IPS DF 6.9 (cell line): Measurements from ENCODE around the gene EFCAB6.

Source experiments
- DNase-seq: peaks from one replicate; pipeline ENCODE4 v3.0.0-alpha.2; 2013; ENCODE audit warnings: low read depth, low spot score
- H3K27ac ChIP-seq: one replicate; pipeline ENCODE4 v1.5.1; 2013; ENCODE audit warnings: low read length, control low read depth
- H3K27me3 ChIP-seq: 2 replicates; pipeline ENCODE4 v1.6.1; 2013; ENCODE audit warnings: mild to moderate bottlenecking, low read length; ENCODE audit not compliant: control insufficient read depth, insufficient read depth
- H3K36me3 ChIP-seq: 2 replicates; pipeline ENCODE4 v1.6.1; 2013; ENCODE audit warnings: low read length; ENCODE audit not compliant: control insufficient read depth, insufficient read depth
- H3K4me1 ChIP-seq: 2 replicates; pipeline ENCODE4 v1.6.1; 2013; ENCODE audit warnings: low read length; ENCODE audit not compliant: control insufficient read depth, insufficient read depth
- H3K4me3 ChIP-seq: 2 replicates; pipeline ENCODE4 v1.5.1; 2013; ENCODE audit warnings: mild to moderate bottlenecking, low read length
- H3K9me3 ChIP-seq: 2 replicates; pipeline ENCODE4 v1.6.1; 2013; ENCODE audit warnings: low read length, inconsistent platforms; ENCODE audit not compliant: control insufficient read depth, insufficient read depth
- WGBS: extraction: QIAGEN DNeasy Blood & Tissue Kit; methylation state at CpG from one replicate; pipeline ENCODE4 v1.1.7; 2013; ENCODE audit warnings: mixed read lengths, missing lambda C conversion rate; ENCODE audit not compliant: insufficient read length, insufficient coverage; 5-methylcytosine and 5-hydroxymethylcytosine counted together

EFCAB6 gene

GRCh38 chr22:43567691-43568324, 244.3 kb downstream of the EFCAB6 start:
- H3K9me3 ChIP-seq: no peaks in the 10 kb centered on the region
- no peak for DNase-seq
- H3K36me3 ChIP-seq: no peaks in the 10 kb centered on the region
- no peak overlapping the region for H3K27ac ChIP-seq
- H3K27me3 ChIP-seq: no peaks in the 10 kb centered on the region
- peaks cover 6% of the 10 kb centered on the region for H3K4me1 ChIP-seq
- H3K4me3 ChIP-seq: no peak overlapping the region
- no CpG with 5 or more reads among the region's 8 CpGs for WGBS

- no peaks in the 10 kb centered on the region for H3K9me3 ChIP-seq
- no peak for DNase-seq
- peaks cover 5% of the 10 kb centered on the region for H3K4me1 ChIP-seq
- no peaks in the 10 kb centered on the region for H3K27me3 ChIP-seq
- no peak overlapping the region for H3K27ac ChIP-seq
- no peaks in the 10 kb centered on the region for H3K36me3 ChIP-seq
- WGBS: 100% methylated on average over 2 of the region's 9 CpGs
- no peak overlapping the region for H3K4me3 ChIP-seq
Observed at GRCh38 chr22:43566561-43567332, 245.4 kb downstream of the EFCAB6 start.

DNA sequence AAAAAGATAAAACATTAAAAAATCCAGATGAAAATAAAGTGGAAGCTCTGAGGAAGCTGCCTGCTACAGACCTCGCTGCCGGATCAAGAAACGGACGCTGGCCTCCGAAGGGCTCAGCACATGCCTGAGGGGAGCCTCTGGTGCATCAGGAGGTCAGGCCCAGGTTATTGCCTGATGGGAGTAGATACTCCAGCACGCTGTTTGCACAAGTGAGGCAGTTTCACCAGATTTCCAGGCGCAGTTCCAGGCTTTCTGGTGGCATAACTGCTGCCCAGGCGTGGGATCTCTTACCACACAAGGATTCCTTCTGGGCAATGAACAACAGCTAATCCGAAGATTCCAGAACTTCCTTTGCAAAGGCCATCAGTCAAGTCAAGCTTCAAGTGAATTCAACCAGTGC, 246.1 kb downstream of the EFCAB6 start:
- peaks cover 3% of the 10 kb centered on the region; the same call in 1 of the 2 replicates for H3K4me1 ChIP-seq
- H3K27ac ChIP-seq: no peak overlapping the region
- DNase-seq: no peak
- H3K4me3 ChIP-seq: no peak overlapping the region
- WGBS: no CpG with 5 or more reads among the region's 9 CpGs
- H3K36me3 ChIP-seq: no peaks in the 10 kb centered on the region
- no peaks in the 10 kb centered on the region for H3K9me3 ChIP-seq
- no peaks in the 10 kb centered on the region for H3K27me3 ChIP-seq

GRCh38 chr22:43564859-43565258, 247.2 kb downstream of the EFCAB6 start:
- DNase-seq: no peak
- no peaks in the 10 kb centered on the region for H3K27me3 ChIP-seq
- no peak overlapping the region for H3K27ac ChIP-seq
- H3K36me3 ChIP-seq: no peaks in the 10 kb centered on the region
- WGBS: no CpG with 5 or more reads among the region's 6 CpGs
- no peaks in the 10 kb centered on the region for H3K9me3 ChIP-seq
- H3K4me3 ChIP-seq: no peak overlapping the region
- H3K4me1 ChIP-seq: no peaks in the 10 kb centered on the region; the same call in 1 of the 2 replicates

- H3K27ac ChIP-seq: no peak overlapping the region
- no CpG with 5 or more reads among the region's 8 CpGs for WGBS
- H3K36me3 ChIP-seq: no peaks in the 10 kb centered on the region
- H3K4me1 ChIP-seq: no peaks in the 10 kb centered on the region; the same call in 1 of the 2 replicates
- no peaks in the 10 kb centered on the region for H3K27me3 ChIP-seq
- no peak overlapping the region for H3K4me3 ChIP-seq
- no peaks in the 10 kb centered on the region for H3K9me3 ChIP-seq
- no peak for DNase-seq
Observed at GRCh38 chr22:43563571-43563970, 248.5 kb downstream of the EFCAB6 start.

DNA sequence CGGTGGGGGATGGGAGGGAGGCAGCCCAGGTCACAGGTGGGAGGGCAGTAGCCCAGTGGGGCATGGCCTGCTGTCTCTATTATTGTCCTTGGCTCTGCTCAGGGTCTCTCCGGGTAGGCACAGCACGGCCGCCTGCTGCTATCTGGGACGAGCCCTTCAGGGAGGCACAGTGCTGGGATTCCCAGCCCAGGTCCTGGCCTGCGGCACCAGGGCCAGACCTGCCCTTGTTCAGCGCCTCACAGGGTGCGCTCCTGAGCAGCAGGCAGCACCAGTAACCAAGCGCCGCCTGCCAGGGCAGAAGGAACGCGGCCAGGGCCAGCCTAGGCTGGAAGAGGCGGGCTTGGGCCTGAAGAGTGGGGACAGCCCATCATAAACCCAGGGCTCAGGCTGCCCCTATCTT, 249.3 kb downstream of the EFCAB6 start:
- no peaks in the 10 kb centered on the region for H3K9me3 ChIP-seq
- H3K4me3 ChIP-seq: no peak overlapping the region
- no peaks in the 10 kb centered on the region for H3K27me3 ChIP-seq
- no CpG with 5 or more reads among the region's 13 CpGs for WGBS
- H3K4me1 ChIP-seq: no peaks in the 10 kb centered on the region; the same call in 1 of the 2 replicates
- no peaks in the 10 kb centered on the region for H3K36me3 ChIP-seq
- DNase-seq: no peak
- H3K27ac ChIP-seq: no peak overlapping the region

DNA sequence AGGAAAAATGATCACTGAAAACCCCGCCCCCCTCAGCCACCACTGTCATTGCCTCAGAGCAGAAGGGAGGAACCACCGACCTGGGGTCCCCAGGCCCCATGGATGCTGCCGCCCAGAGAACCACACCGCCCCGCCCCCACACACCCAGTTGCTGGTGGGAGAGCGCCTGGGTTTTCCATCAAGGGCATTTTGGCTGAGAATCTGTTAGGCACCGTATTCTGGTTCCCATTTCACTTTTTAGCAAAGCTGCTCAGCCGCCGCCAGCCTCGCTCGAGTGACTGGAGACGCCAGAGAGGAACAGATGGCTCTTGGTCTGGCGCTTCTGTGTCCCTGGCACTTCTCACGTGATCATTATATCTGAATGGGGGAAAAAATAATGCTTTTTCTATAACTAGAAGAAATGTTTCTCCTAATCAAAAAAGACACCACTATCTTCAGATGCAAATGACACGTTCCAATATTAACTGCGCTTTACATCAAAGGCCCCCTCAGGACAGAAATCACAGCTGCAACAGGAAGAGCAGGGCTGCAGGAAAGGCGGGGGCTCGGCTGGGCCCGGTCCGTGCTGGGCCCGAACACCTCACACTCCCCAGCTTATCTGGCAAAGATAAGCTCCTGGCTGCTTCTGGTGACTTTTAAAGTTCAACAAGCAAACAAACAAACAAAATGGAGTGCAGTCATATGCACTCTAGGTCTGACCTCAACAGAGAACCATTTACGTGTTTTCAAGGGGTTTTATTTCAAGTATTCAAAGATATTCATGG, 250.5 kb downstream of the EFCAB6 start:
- H3K4me3 ChIP-seq: no peak overlapping the region
- H3K9me3 ChIP-seq: no peaks in the 10 kb centered on the region
- H3K27me3 ChIP-seq: no peaks in the 10 kb centered on the region
- no CpG with 5 or more reads among the region's 22 CpGs for WGBS
- no peaks in the 10 kb centered on the region; the same call in 1 of the 2 replicates for H3K4me1 ChIP-seq
- no peak for DNase-seq
- H3K27ac ChIP-seq: no peak overlapping the region
- H3K36me3 ChIP-seq: no peaks in the 10 kb centered on the region

GRCh38 chr22:43560651-43561050, 251.5 kb downstream of the EFCAB6 start:
- no peak overlapping the region for H3K4me3 ChIP-seq
- H3K4me1 ChIP-seq: no peaks in the 10 kb centered on the region
- no CpG with 5 or more reads among the region's 18 CpGs for WGBS
- H3K27ac ChIP-seq: no peak overlapping the region
- no peak for DNase-seq
- no peaks in the 10 kb centered on the region for H3K36me3 ChIP-seq
- H3K27me3 ChIP-seq: no peaks in the 10 kb centered on the region
- H3K9me3 ChIP-seq: no peaks in the 10 kb centered on the region

DNA sequence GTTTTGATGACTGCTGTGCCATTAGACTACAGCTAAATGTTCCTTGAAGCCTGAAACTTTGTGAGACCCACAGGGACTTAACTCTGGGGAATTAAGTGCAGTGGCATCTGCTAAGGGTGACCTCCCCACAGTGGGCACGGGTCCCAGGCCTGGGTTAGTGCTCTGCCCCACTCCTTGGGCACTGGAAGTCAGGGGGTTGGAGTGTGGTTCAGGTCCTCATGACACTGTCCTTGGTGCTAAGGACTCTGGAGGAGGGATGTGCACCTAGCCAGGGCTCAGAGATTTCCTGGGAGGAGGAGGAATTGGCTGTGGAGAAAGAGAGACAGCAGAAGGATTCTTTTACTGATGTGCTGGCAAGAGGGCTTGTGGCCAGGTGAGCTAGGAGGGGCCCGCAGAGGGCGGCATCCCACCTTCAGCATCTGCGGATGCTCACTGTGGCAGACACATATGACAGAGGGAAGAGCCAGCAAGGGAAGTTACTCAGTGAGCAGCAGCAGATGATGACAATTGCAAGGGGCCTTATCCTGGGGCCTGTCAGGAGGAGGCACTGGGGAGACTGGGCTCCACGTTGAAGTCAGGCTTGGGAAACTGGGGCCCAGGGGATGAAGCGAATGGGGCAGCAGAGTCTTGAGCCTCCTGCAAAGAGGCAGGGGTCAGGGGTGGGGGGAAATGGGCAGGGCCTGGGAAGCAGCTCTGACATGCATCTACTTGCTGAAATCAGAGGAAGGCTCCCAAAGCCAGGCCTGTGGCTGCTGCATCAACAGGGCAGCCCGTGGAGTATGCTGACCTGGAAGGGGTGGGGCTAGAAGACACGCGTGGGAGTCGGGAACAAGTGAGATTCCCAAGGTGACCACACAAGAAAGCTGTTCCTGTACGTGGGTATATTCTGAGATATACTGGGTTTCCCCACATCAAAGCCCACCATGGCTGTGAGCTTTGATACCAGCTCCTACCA, 256.3 kb downstream of the EFCAB6 start:
- H3K36me3 ChIP-seq: no peaks in the 10 kb centered on the region
- DNase-seq: no peak
- WGBS: no CpG with 5 or more reads among the region's 11 CpGs
- no peak overlapping the region for H3K27ac ChIP-seq
- H3K4me1 ChIP-seq: no peaks in the 10 kb centered on the region
- H3K27me3 ChIP-seq: no peaks in the 10 kb centered on the region
- no peak overlapping the region for H3K4me3 ChIP-seq
- H3K9me3 ChIP-seq: no peaks in the 10 kb centered on the region
